ENCODE measurements around the gene SALL4.
"Not testable (repeated sequence)": the region's sequence is repeated elsewhere in the genome, so short reads cannot be mapped to it uniquely, and the experiment has no call there.

SALL4 gene

GRCh38 chr20:51801122-51801822, 1.0 kb downstream of the SALL4 start:
- DNase-seq, result no peak

GRCh38 chr20:51800872-51801121, 1.5 kb downstream of the SALL4 start:
- DNase-seq, result no peak

GRCh38 chr20:51800060-51800871, 2.1 kb downstream of the SALL4 start:
- peak; percentile 69 for DNase-seq

- no peak for DNase-seq
Measured at GRCh38 chr20:51799401-51799860, 2.9 kb downstream of the SALL4 start.

- DNase-seq, result no peak
Measured at GRCh38 chr20:51797357-51798025, 4.8 kb downstream of the SALL4 start.

- DNase-seq, result no peak
Measured at GRCh38 chr20:51796340-51796739, 6.0 kb downstream of the SALL4 start.

GRCh38 chr20:51792960-51793359, 9.4 kb downstream of the SALL4 start:
- DNase-seq, result no peak

GRCh38 chr20:51791626-51792025, 10.7 kb downstream of the SALL4 start:
- DNase-seq, result no peak

GRCh38 chr20:51790256-51790655, 12.1 kb downstream of the SALL4 start:
- DNase-seq, result no peak

GRCh38 chr20:51789434-51789833, 12.9 kb downstream of the SALL4 start:
- no peak for DNase-seq

GRCh38 chr20:51788822-51789221, 13.5 kb downstream of the SALL4 start:
- no peak for DNase-seq

GRCh38 chr20:51784299-51784698, 18.0 kb downstream of the SALL4 start:
- DNase-seq, result no peak

- DNase-seq, result not testable (repeated sequence)
Measured at GRCh38 chr20:51778229-51778759, 24.0 kb downstream of the SALL4 start.

GRCh38 chr20:51775241-51775640, 27.1 kb downstream of the SALL4 start:
- DNase-seq, result no peak

GRCh38 chr20:51772236-51772635, 30.1 kb downstream of the SALL4 start:
- no peak for DNase-seq

- DNase-seq, result no peak
Measured at GRCh38 chr20:51769976-51770615, 32.2 kb downstream of the SALL4 start.

- no peak for DNase-seq
Measured at GRCh38 chr20:51768759-51769517, 33.4 kb downstream of the SALL4 start.

- no peak for DNase-seq
Measured at GRCh38 chr20:51767867-51768758, 34.2 kb downstream of the SALL4 start, which contains the start of gene ATP9A. Gene ATP9A, minus strand, starts transcription at chr20:51768390. Its CDS starts 21 bp downstream, at chr20:51768369.

- peak; percentile 89 for DNase-seq
Measured at GRCh38 chr20:51766994-51767866, 35.1 kb downstream of the SALL4 start.

GRCh38 chr20:51765381-51765780, 36.9 kb downstream of the SALL4 start:
- DNase-seq, result not testable (repeated sequence)

Data from NCI-H1436 (cell line).